ENCODE data around the gene AP4S1. TPM values are rescaled to one million over a fixed set of nuclear protein-coding genes. Genes with fewer than 3 reads are reported as not detected.

Gene AP4S1
- total RNA-seq, 2 donors from 2014 or later: 4.9 to 5.0 TPM

- ATAC-seq: no peak
- DNase-seq: no peak
- intact Hi-C loops (cut with DNase I, micrococcal nuclease): no loop called here
These were observed 88.3 kb downstream of the AP4S1 start for GRCh38 chr14:31113794-31114193.

GRCh38 chr14:31118892-31119291, 93.4 kb downstream of the AP4S1 start:
- no peak for ATAC-seq
- no peak for DNase-seq
- intact Hi-C loops (cut with DNase I, micrococcal nuclease): no loop called here

GRCh38 chr14:31122098-31122611, 96.7 kb downstream of the AP4S1 start:
- intact Hi-C loops (cut with DNase I, micrococcal nuclease): no loop called here
- ATAC-seq (no peak), DNase-seq (no peak)

GRCh38 chr14:31122921-31123320, 97.5 kb downstream of the AP4S1 start:
- ATAC-seq (no peak), DNase-seq (no peak)
- intact Hi-C loops (cut with DNase I, micrococcal nuclease): no loop called here

GRCh38 chr14:31124197-31124596, 98.7 kb downstream of the AP4S1 start:
- intact Hi-C loops (cut with DNase I, micrococcal nuclease): no loop called here
- DNase-seq: no peak

GRCh38 chr14:31125231-31125630, 99.8 kb downstream of the AP4S1 start:
- ATAC-seq (no peak), DNase-seq (no peak)
- intact Hi-C loops (cut with DNase I, micrococcal nuclease): no loop called here

More at GRCh38 chr14:31124197-31124596, 98.7 kb downstream of the AP4S1 start:
- no peak for ATAC-seq

GRCh38 chr14:31126680-31127079, 101.2 kb downstream of the AP4S1 start:
- DNase-seq: no peak
- ATAC-seq: no peak
- intact Hi-C loops (cut with DNase I, micrococcal nuclease): no loop called here

- DNase-seq: no peak
- peak; percentile 95 for ATAC-seq
- intact Hi-C loops (cut with DNase I, micrococcal nuclease): no loop called here
These were observed 102.2 kb downstream of the AP4S1 start for GRCh38 chr14:31127690-31128089.

- no peak for ATAC-seq
- DNase-seq: no peak
- intact Hi-C loops (cut with DNase I, micrococcal nuclease): no loop called here
These were observed 103.4 kb downstream of the AP4S1 start for GRCh38 chr14:31128601-31129526.

- DNase-seq (no peak), ATAC-seq (no peak)
- intact Hi-C loops (cut with DNase I, micrococcal nuclease): loop anchor here in 1 of 2 donors (10.0 kb wide), 1 partner anchor 222 kb away; no protein-coding TSS in a partner anchor
These were observed 107.7 kb downstream of the AP4S1 start for GRCh38 chr14:31133133-31133532.

- no peak for DNase-seq
- intact Hi-C loops (cut with DNase I, micrococcal nuclease): loop anchor here in 1 of 2 donors (10.0 kb wide), 1 partner anchor 217 kb away; no protein-coding TSS in a partner anchor
These were observed 111.9 kb downstream of the AP4S1 start for GRCh38 chr14:31137214-31137889.

GRCh38 chr14:31138301-31138700, 112.9 kb downstream of the AP4S1 start:
- DNase-seq: no peak
- intact Hi-C loops (cut with DNase I, micrococcal nuclease): loop anchor here in 1 of 2 donors (10.0 kb wide), 1 partner anchor 216 kb away; no protein-coding TSS in a partner anchor
- no peak for ATAC-seq

More at GRCh38 chr14:31137214-31137889, 111.9 kb downstream of the AP4S1 start:
- ATAC-seq: peak; percentile 86

- ATAC-seq (no peak), DNase-seq (no peak)
- intact Hi-C loops (cut with DNase I, micrococcal nuclease): loop anchor here in 1 of 2 donors (10.0 kb wide), 1 partner anchor 215 kb away; no protein-coding TSS in a partner anchor
These were observed 113.9 kb downstream of the AP4S1 start for GRCh38 chr14:31139301-31139847.

- intact Hi-C loops (cut with DNase I, micrococcal nuclease): no loop called here
- DNase-seq: no peak
- ATAC-seq: no peak
These were observed 117.1 kb downstream of the AP4S1 start for GRCh38 chr14:31142455-31143087.

Small RNA genes lying within 50 kb of the gene (microRNA-seq; reads per million reads assigned to microRNA genes)
- gene MIR624: 7.5 to 32.6 reads per million in 2 donors

Other genes starting within 250 kb of the AP4S1 start
- 1 to 10 TPM; 3.1 to 4.4 TPM for gene COCH, start 151.1 kb upstream of the AP4S1 start, total RNA-seq
- 10 to 100 TPM; 43.3 to 48.0 TPM for gene STRN3, start 730 bp downstream of the AP4S1 start, total RNA-seq
- 100 to 1,000 TPM; 129 to 142 TPM for gene HECTD1, start 182.1 kb downstream of the AP4S1 start, total RNA-seq